C4-2B (cell line): ENCODE data around the gene KRTAP13-3.

Source experiments
- H3K27ac ChIP-seq: fragments of 450-650 bp; 2 replicates; pipeline ENCODE4 v1.5.1; 2017
- ZFX ChIP-seq: fragments of 450-650 bp; IDR thresholded peaks from 2 replicates; pipeline ENCODE4 v1.6.1; 2017
- TF ChIP-seq, protein P1 (sequence below): fragments of 450-650 bp; conservative IDR thresholded peaks from 2 replicates; pipeline ENCODE4 v1.5.1; 2017; ENCODE audit warnings: mild to moderate bottlenecking

The KRTAP13-3 gene

DNA sequence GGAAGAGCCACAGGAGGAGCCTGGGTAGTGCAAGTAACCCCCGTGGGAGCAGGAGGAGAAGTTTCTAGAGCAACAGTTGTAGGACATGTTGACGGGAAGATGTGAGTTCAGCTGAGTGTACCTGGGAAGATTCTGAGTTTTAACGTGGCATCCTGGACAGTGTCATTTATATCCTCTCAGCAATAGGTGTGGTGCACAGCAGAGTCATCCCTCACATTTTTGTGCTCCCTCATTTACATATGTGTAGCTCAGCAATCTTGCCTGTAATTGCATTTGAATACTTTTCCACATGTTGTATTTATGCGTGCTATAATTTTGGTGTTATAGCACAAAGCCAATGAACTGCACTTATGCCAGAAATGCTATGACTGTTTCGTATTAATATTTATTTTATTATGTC, at the start of gene KRTAP13-3:
KRTAP13-3 (minus strand) TSS at position 101 of the 400 bp plus-strand sequence; CDS start at position 87, 14 bp downstream.
- no peak within 1 kb of the TSS for H3K27ac ChIP-seq

GRCh38 chr21:30468900-30469714, 43.4 kb upstream of the KRTAP13-3 start:
- H3K27ac ChIP-seq = no peak overlapping the region
- TF ChIP-seq, protein P1, sequence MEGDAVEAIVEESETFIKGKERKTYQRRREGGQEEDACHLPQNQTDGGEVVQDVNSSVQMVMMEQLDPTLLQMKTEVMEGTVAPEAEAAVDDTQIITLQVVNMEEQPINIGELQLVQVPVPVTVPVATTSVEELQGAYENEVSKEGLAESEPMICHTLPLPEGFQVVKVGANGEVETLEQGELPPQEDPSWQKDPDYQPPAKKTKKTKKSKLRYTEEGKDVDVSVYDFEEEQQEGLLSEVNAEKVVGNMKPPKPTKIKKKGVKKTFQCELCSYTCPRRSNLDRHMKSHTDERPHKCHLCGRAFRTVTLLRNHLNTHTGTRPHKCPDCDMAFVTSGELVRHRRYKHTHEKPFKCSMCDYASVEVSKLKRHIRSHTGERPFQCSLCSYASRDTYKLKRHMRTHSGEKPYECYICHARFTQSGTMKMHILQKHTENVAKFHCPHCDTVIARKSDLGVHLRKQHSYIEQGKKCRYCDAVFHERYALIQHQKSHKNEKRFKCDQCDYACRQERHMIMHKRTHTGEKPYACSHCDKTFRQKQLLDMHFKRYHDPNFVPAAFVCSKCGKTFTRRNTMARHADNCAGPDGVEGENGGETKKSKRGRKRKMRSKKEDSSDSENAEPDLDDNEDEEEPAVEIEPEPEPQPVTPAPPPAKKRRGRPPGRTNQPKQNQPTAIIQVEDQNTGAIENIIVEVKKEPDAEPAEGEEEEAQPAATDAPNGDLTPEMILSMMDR = no peak
- no peak for TF ChIP-seq ZFX

More for the DNA sequence above, at the start of gene KRTAP13-3:
- TF ChIP-seq, protein P1 = no peak
- TF ChIP-seq ZFX = no peak

DNA sequence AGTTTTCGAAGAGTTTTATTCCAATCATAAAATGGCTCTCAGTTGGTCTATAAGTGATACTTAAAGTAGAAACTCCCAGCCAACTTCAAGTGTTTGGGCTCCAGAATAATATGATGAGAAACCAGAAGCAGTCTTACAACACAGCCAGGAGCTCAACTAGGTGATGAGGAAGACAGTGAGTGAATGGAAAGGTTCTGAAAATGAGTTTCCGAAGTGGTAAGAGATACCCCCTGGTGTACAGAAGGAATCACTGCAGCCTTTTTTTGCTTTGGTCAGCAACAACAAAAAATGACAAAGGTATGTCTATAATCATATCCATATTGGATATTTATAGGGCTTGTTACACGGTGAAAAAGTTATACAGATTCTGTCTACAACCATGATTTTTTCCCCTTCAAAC, 38.0 kb upstream of the KRTAP13-3 start:
- no peak for TF ChIP-seq ZFX
- TF ChIP-seq, protein P1 = peak; percentile 79

GRCh38 chr21:30448514-30448913, 22.8 kb upstream of the KRTAP13-3 start:
- TF ChIP-seq ZFX = no peak
- TF ChIP-seq, protein P1 = no peak
- no peak overlapping the region for H3K27ac ChIP-seq

More for the DNA sequence above, 38.0 kb upstream of the KRTAP13-3 start:
- H3K27ac ChIP-seq = no peak overlapping the region

DNA sequence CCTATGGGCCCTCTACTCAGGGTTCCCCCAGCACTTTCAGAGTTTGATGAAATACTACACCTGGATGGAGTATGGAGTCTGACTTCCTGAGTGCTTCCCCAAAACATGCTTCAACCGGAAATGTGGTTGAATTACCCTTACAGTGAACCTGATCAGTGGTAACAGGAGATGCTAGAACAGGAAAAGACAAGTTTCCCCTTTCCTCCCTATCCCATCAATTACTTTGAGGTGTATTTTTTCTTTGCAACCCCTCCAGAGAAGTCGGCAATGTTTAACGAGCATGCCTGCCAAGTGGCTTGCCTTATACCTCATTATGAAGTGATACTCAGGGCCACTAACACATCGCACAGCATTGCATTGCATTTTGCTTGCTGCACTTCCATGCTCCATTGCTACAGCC, 21.3 kb upstream of the KRTAP13-3 start:
- no peak overlapping the region for H3K27ac ChIP-seq
- no peak for TF ChIP-seq ZFX

DNA sequence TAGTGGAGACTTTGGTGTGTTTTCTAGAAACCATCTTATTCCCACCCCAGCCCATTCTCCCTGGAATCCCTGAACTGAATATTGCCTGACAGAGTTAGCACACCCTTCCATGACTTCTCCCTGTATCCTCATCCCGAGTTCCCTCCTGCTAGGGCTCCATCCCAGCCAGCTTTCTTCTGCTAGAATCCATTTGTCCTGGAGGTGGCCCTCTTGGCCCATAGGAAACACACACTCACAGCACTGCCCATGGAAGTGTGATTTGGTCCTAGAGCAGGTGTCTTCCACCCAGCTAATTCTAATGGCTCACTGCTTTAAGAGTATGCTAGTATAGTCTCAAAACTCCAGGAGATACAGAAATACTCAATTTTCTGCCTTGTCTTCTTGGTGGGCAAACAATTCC, 18.5 kb upstream of the KRTAP13-3 start:
- TF ChIP-seq, protein P1 = no peak
- TF ChIP-seq ZFX = no peak
- peak overlapping the region; percentile 33; the same call in 1 of the 2 replicates for H3K27ac ChIP-seq

DNA sequence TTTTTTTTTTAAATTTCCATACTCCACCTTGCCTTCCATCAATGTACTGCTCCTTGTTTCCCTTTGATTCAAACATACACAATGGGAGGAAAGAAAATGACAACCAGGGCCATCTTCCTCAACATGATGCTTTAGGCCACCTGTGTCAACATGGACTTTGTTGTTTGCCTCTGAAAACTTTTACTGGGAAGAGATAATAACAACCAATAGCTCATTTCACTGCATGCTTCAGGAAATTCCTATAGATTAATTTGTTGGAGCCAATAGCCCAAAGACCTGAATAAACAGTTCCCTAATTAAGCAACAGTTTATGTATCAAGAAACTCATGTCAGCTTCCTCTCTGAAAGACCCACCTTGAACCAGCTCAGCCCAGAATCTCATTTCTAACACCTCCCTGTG, 17.5 kb upstream of the KRTAP13-3 start:
- H3K27ac ChIP-seq = no peak overlapping the region

More for the DNA sequence above, 17.5 kb upstream of the KRTAP13-3 start:
- TF ChIP-seq, protein P1 = no peak
- no peak for TF ChIP-seq ZFX
